AML-193 (cell line): ENCODE measurements around the gene CD28.

Experiments used
- DNase-seq, 2 experiments: peaks; one replicate each; lab custom pipeline; 2025; lab: John Stamatoyannopoulos, UW

CD28 gene

GRCh38 chr2:203706403-203706802, at the start of gene CD28:
Gene CD28, plus strand, starts transcription at chr2:203706639. Its CDS starts 58 bp downstream, at chr2:203706697.
- DNase-seq = no peak

- no peak for DNase-seq
Measured at GRCh38 chr2:203659331-203660049, 46.9 kb upstream of the CD28 start.

- no peak for DNase-seq
Measured at GRCh38 chr2:203660465-203660864, 46.0 kb upstream of the CD28 start.

GRCh38 chr2:203661279-203661908, 45.0 kb upstream of the CD28 start:
- DNase-seq = no peak

GRCh38 chr2:203662487-203662886, 44.0 kb upstream of the CD28 start:
- DNase-seq = no peak

GRCh38 chr2:203662951-203663350, 43.5 kb upstream of the CD28 start:
- no peak for DNase-seq

- no peak for DNase-seq
Measured at GRCh38 chr2:203664029-203664755, 42.2 kb upstream of the CD28 start.

- DNase-seq = no peak
Measured at GRCh38 chr2:203667838-203668237, 38.6 kb upstream of the CD28 start.

- no peak for DNase-seq
Measured at GRCh38 chr2:203669820-203670219, 36.6 kb upstream of the CD28 start.

- DNase-seq = no peak
Measured at GRCh38 chr2:203670939-203671338, 35.5 kb upstream of the CD28 start.

- DNase-seq = no peak
Measured at GRCh38 chr2:203671876-203672275, 34.6 kb upstream of the CD28 start.

- DNase-seq = no peak
Measured at GRCh38 chr2:203672856-203673255, 33.6 kb upstream of the CD28 start.

- DNase-seq = no peak
Measured at GRCh38 chr2:203673933-203674332, 32.5 kb upstream of the CD28 start.

- DNase-seq = no peak
Measured at GRCh38 chr2:203675086-203675485, 31.4 kb upstream of the CD28 start.

- no peak for DNase-seq
Measured at GRCh38 chr2:203678971-203679370, 27.5 kb upstream of the CD28 start.

- no peak for DNase-seq
Measured at GRCh38 chr2:203679401-203679800, 27.0 kb upstream of the CD28 start.

- DNase-seq = no peak
Measured at GRCh38 chr2:203681978-203682377, 24.5 kb upstream of the CD28 start.

- no peak for DNase-seq
Measured at GRCh38 chr2:203682688-203683130, 23.7 kb upstream of the CD28 start.

- DNase-seq = no peak
Measured at GRCh38 chr2:203683421-203683820, 23.0 kb upstream of the CD28 start.

GRCh38 chr2:203683932-203684556, 22.4 kb upstream of the CD28 start:
- DNase-seq = no peak

GRCh38 chr2:203685081-203685621, 21.3 kb upstream of the CD28 start:
- DNase-seq = no peak

GRCh38 chr2:203685789-203686420, 20.5 kb upstream of the CD28 start:
- no peak for DNase-seq
